GM19468 (cell line): Measurements from ENCODE around the gene SURF2.
"Not testable (repeated sequence)": the region's sequence is repeated elsewhere in the genome, so short reads cannot be mapped to it uniquely, and the experiment has no call there.

Experiments
- ATAC-seq: cut with Tn5 transposase; IDR thresholded peaks from one replicate; pipeline ENCODE4 v1.9.1; 2021; ENCODE audit warnings: mild to moderate bottlenecking, moderate library complexity, moderate number of reproducible peaks; ENCODE audit not compliant: unreplicated experiment; ENCODE audit errors: extremely low read depth

Gene SURF2

DNA sequence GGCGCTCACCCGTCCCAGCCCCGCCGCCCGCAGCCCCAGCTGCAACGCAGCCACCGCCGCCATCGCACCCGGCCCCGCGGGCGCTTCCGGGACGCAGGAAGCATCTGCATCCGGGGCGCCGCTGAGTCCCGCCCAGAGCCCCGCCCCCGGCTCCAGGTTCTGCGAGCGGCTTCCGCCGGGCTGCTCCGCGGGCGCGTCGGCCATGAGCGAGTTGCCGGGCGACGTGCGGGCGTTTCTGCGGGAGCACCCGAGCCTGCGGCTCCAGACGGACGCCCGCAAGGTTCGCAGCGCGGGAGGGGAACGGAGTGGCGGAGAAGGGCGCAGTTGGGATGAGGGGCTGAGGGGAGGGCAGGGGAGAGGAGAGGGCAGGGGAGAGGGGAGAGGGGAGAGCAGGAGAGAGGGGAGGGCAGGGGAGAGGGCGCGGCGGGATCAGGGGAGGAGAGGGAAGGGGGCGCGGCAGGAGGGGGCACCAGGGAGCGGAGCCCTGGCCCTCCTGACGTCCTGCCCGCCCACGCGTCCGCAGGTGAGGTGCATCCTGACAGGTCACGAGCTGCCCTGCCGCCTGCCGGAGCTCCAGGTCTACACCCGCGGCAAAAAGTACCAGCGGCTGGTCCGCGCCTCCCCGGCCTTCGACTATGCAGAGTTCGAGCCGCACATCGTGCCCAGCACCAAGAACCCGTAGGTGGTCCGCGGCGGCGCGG lies at the start of gene SURF2, which contains the start of gene SURF1:
Gene SURF2, plus strand, starts transcription at position 160 of the 701 bp plus-strand sequence. Its CDS starts 43 bp downstream, at position 203.
Gene SURF1, minus strand, starts transcription at position 97 of the 701 bp plus-strand sequence. Its CDS starts 34 bp downstream, at position 63.
- ATAC-seq = no peak

DNA sequence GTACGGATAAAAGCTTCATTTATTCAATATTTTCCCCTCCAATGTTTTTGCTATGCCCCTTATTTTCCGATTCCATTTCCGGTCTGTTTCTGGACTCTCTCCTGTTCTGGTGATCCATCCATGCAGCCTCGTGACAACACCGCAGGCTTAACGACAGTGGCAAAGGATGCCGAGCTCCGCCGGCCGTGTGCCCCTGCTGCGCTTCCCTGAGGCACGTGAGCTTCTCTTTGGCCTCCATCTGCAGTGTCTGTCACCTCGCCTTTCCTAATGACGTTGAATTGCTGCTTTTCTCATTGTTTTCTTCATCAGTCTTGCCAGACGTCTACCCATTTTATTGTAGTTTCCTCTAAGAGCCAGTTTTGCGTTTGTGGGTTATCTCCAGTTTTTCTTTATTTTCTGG lies 49.0 kb upstream of the SURF2 start:
- ATAC-seq = no peak

DNA sequence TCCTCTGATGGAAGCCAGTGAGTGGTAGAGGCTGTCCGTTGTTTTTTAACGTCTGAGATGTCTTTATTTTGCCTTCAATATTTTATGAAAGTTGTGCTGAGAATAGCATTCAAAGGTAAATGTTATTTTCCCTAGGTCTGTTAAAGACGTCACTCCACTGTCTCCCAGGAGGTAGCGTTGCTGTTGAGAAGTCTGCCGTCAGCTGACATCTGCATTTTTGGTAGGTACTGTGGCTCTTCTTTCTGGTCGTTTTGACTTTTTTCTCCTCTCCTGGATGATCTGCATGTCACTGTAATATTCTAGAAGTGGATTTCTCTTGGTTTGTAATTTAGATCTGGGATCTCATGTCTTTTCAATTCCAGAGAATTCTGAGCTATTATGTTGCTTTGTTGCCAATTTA lies 46.7 kb upstream of the SURF2 start:
- ATAC-seq = no peak

DNA sequence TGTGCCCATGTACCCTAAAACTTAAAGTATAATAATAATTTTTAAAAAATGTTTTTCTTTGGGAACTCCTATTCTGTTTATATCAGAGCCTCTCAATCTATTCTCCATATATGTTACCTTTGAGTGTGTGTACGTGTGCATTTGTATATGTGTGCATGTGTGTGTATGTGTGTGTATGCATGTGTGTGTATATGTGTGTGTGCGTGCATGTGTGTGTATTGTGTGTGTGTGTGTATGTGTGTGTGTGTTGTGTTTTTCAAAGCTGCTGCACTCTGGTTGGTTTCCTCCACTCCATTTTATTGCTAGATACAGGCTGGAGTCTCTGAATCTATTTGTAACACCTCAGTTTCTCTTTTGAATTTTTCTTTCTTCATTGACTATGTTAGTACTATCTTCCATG lies 40.4 kb upstream of the SURF2 start:
- ATAC-seq = no peak

DNA sequence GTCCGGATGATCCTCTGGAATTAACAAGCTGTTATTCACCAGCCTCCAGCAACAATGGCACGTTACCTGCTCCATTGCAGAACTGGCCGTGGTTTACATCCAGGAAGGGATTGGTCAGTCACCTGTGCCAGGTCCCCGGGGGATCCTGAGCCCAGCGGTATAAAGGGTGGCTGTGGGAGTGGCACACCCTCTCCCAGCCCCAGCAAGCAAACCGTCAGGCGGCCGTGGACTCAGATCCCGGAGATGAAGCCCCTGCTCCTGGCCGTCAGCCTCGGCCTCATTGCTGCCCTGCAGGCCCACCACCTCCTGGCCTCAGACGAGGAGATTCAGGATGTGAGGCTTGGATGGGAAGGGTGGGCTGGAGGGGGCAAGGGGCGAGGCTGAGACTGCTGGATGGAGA lies 38.8 kb upstream of the SURF2 start:
- not testable (repeated sequence) for ATAC-seq

DNA sequence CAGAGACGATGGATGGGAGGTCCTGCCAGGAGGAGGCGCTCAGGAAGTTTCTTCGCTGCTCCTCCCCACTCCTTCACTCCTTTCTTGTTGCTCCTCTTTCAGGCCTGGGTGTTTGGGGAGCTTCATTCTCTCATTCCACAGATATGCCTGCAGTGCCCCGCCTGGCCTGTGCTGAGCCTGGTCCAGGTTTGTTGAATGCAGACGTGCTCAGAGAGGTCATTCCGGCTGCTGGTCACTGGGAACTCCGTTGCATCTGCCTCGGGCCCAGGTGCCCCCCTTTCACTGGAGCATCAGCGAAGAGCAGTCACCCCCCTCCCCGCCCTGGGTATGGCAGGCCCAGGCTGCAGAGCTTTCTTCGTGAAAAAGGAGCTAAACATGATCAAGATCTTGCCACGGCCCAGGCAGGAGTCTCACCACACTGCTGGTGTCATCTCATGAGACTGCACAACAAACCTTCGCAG lies 35.9 kb upstream of the SURF2 start:
- ATAC-seq = no peak

DNA sequence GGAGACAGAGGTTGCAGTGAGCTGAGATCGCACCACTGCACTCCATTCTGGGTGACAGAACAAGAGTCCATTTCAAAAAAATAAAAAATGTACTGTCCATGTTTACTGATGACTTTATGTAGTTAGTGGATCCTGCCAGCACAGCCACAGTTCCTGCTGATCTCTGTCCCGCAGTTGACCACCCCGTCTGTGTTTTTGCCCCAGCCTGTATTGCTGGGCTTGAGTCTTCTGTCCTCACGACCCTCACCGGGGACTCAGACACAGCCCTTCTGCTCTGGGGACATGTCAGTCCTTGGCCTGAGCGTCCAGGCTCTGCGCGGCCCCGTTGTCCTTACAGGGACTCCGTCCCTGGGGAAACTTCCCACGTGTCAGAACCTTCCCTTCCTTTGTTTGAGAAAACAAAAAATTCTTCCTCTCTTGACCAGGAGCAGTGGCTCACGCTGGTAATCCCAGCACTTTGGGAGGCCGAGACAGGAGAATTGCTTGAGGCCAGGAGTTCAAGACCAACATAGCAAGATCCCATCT lies 34.9 kb upstream of the SURF2 start:
- no peak for ATAC-seq

DNA sequence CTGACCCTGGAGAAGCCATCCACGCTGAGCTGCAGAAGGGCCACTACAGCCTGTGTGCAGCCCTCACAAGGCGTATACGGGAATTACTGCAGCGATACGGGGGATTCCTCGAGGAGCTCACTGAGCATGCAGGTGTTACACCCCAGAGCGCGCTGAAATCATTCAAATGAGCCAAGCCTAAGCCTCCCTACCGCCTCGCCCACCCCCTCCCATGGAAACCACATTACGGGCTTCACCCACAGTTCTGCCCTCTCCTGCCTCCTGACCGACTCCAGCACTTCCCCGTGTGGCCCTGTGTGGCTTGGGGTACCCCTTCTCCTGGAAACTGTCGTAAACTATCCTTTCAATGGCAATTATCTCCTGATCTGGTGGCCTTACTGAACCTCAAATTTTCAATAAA lies 33.6 kb upstream of the SURF2 start:
- ATAC-seq = no peak

DNA sequence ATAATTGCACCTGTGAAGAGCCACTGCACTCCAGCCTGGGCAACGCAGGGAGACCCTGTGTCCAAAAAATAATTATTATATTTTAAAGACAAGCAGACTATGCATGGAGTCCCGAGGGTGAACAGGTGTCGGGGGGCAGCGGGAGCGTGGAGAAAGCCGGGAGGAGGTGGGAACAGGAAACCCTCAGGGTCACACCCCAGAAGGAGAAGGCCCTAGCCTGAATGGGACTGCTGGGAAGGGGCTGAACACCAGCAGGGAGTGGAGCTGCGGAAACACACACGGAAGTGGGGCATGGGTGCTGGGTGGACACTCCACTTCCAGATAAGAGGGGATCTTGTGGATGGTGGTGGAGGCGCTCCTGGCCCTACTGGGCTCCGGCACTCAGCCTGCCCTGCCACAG lies 33.1 kb upstream of the SURF2 start:
- ATAC-seq = no peak

DNA sequence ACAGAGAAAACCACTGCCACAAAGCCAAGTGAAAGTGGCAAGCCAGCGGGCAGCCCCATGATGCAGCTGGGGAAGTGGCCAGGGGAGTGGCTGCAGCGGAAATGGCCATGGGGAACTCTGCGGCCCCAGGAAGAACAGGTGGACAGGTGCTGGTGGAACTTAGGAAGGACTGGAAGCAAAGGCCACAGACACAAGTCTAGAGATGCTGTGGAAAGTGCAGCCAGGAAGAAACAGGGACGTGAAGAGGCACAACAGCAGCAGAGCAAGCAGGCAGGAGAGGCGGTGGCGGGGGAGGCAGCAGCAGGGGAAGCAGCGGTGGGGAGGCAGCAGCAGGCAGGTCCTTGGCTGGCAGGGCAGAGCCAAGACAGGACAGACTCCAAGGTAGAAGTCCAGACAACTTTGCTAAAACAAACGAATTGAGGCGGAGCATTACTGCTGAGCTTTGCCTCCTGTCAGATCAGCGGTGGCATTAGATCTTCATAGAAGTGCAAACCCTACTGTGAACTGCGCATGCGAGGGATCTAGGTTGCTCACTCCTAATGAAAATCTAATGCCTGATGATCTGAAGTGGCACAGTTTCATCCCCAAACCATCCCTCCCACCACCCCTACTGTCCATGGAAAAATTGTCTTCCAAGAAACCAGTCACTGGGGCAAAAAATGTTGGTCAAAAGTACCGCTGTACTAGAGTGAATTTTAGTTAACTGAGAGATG lies 32.2 kb upstream of the SURF2 start:
- ATAC-seq = no peak

DNA sequence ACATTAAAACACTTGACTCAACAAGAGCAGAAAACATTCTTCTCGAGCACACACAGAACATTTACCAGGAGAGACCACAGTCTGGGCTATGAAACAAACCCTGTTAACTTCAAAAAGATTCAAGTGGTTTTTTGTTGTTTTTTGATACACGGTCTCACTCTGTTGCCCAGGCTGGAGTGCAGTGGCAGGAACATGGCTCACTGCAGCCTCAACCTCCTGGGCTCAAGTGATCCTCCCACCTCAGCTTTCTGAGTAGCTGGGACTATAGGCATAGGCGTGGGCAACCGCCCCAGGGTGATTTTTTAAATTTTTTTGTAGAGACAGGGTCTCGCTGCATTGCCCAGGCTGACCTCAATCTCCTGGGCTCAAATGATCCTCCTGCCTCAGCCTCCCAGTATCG lies 29.3 kb upstream of the SURF2 start:
- not testable (repeated sequence) for ATAC-seq

DNA sequence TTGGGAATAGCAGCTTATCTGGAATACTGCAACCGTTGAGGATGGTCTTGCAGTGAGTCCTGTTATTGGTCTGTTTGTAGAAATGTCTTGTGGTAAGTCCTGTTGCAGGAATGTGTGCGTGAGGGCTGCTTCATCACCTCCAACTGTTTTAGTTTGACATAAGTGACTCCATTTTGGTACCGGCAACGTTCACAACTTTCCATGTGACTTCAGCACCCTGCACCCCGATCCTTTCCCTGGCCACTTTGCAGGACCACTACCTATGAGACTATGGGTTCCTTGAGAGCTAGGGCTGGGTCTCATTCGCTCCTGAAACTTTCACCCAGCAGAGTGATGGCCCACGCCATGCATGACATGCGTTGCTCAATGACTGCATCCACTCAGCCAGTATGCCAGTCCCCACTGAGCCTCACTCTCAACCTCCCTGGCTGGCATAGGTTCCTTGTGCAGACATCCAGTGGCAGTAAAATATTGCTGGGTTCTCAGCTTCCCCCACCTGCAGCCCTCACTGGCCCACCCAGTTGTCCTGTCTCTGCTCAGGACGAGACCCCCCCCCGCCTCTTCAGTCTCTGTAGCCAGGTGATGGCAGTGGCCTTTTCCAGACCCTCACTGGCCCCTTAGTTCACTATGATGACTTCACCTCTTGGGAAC lies 28.4 kb upstream of the SURF2 start:
- no peak for ATAC-seq

DNA sequence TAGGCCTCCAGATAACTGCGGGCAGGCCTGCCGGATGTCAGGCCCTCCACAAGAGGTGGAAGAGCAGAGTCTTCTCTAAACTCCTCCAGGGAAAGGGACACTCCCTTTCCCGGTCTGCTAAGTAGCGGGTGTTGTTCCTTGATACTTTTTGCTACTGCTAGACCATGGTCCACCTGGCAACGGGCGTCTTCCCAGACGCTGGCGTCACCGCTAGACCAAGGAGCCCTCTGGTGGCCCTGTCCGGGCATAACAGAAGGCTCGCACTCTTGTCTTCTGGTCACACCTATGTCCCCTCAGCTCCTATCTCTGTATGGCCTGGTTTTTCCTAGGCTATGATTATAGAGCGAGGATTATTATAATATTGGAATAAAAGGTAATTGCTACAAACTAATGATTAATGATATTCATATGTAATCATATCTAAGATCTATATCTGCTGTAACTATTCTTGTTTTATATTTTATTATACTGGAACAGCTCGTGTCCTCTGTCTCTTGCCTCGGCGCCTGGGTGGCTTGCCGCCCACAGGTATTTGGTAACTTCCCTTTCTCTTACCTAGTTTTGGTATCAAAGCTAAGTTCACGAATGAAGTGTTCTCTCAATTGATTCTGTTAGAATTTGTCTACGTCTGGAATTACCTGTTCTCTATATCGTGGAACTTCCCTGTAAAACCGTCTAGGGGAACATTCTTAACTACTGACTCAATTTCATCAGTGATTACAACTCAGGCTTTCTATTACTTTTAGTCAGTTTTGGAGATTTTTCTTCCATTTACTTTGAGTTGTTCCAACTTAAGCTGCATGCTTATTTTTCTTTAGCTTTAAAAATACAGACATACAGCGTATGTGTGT lies 26.8 kb upstream of the SURF2 start:
- ATAC-seq = not testable (repeated sequence)

DNA sequence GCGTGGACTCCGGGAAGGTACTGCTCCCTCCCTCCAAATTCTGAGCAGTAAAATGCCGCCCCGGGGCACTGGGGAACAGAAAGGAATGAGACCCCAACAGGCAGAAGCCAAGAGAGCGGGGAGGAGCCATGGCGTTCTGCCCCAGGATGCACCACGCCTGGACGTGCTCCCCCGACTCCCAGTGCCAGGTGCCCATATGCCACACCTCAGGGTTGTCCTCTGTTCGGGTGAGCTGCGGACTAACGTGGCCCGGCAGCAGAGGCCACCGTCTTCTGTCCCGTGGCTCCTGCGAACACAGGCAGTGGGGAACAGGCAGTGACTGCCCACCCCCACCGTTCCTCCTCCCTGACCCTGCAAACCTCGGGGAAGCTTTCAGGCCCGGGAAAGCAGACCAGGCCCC lies 25.1 kb upstream of the SURF2 start:
- ATAC-seq = no peak

DNA sequence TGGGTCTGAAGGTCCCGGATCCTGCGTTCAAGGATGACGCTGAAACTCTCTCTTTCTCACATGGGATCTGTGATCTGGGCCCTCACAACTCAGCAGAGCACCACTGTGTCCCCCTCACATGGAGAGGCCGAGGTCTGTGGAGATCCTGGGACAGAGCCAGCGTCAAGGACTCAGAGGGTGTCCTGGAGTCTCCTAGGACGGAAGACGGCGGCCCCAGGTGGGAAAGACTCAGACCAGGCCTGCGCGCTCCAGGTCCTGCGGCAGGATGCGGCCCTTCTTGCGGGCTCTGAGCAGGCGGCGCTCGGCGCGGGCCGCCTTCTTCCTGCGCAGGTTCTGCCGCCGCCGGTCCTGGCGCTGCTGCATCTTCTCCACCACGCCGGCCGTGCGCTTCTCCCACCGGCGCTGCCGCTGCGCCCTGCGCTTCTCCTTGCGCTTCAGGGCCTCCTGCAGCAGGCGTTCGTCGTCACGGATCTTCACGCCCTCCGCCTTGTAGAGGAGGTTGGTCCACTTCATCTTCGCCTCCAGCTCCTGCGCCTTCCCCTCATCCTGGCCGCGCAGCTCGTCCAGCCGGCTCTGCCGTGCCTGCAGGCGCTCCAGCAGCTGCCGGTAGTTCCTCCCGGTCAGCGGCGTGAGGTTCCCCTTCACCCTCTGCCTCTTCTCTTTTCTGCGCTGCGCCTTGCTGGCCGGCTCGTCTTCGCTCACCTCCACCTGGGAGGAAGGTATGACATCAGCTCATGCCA lies 24.5 kb upstream of the SURF2 start:
- no peak for ATAC-seq

DNA sequence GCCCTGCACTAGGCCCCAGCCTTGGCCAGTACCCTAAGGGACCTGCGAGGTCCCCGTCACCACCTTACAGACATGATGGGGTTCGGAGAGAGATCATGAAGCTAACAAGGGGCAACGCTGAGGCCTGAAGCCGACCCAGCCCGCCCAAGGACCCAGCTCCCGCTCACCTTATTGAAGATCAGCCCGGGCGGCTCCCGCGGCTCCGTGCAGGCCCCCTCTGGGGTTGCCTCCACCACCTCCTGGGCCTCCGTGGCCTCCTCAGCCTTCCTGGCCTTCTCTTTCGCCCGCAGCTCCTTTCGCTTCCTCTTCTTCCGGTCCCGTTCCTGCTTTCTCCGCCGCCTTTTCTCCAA lies 24.0 kb upstream of the SURF2 start:
- no peak for ATAC-seq

DNA sequence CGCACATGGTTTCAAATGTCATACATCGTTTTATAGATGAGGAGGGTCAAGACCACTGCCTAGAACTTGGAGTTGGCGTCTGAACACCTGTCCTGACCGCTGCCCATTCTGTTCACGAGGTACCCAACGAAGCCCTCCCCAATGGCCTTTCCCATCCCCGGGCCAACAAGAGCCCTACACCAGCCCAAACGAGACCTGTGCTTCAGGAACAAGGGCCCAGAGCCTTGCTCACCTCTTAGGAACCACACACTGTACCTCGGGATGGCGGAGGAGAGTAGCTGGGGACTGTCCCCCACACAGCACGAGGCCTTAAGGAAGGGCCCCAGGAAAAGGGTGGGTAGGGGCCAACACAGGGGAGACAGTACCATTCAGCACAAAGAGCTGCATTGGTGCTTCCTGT lies 23.3 kb upstream of the SURF2 start:
- ATAC-seq = no peak

DNA sequence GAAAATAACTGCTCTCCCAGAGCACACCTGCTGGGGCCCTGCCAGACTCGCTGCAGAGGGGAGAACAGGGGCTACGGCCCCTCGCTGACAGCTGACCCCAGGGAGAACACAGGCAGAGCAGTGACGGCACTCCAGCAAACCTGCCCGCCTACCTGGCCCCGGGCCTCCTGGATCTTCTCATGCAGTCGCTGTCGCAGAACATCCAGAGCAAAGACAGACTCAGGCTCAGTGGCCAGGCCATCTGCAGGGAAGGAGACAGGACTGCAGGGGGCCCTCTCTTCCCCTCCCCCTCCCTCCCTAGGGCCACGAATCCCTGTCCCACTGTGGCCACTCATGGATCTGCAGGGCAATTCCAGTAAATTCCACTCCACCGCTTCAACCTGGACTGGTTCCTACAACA lies 22.8 kb upstream of the SURF2 start:
- no peak for ATAC-seq

DNA sequence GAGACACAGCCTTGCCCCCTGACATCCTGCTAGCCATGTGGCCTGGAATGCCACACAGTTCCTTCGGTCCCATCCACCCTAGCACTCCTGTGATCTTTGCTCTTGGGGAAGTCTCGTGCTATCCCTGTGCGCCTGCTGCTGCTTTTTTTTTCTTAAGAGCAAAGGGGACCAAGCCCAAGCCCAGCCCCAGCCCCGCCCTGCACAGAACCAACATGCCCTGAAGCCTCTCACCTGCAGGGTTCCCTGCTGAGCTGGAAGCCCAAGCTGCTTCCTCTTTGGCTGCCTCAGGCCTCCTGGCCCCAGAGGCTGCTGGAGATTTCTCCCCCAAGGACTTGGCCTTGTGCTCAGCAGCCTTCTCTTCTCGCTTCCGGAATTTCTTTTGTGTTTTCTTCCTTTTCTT lies 22.2 kb upstream of the SURF2 start:
- ATAC-seq = no peak
